SK-N-SH treated with all-trans-retinoic acid at 6 μM for 48 hours (cell line): ENCODE measurements around the gene TMEM181.

Experiments used
- ATAC-seq: fragments of 200-7000 bp; cut with Tn5 transposase; 3 replicates; pipeline ENCODE4 v1.9.1; 2020; ENCODE audit warnings: mild to moderate bottlenecking, moderate library complexity
- ARNTL ChIP-seq: fragments of 450-650 bp; formaldehyde crosslinking; IDR thresholded peaks from 2 replicates; pipeline ENCODE4 v1.5.0; 2020; ENCODE audit warnings: low read depth, mild to moderate bottlenecking, moderate library complexity, borderline replicate concordance
- BACH2 ChIP-seq: fragments of 250-450 bp; sonication (Bioruptor Pico); IDR thresholded peaks from 2 replicates; pipeline ENCODE4 v1.9.0; 2021; ENCODE audit warnings: mild to moderate bottlenecking, borderline replicate concordance
- CREB5 ChIP-seq: fragments of 250-450 bp; sonication (Bioruptor Pico); IDR thresholded peaks from 2 replicates; pipeline ENCODE4 v1.5.1; 2020; ENCODE audit warnings: low read depth, mild to moderate bottlenecking, moderate library complexity
- CSDC2 ChIP-seq: fragments of 250-450 bp; sonication (Bioruptor Pico); IDR thresholded peaks from 2 replicates; pipeline ENCODE4 v1.5.0; 2020; ENCODE audit warnings: mild to moderate bottlenecking, moderate library complexity
- CSRNP3 ChIP-seq: fragments of 250-450 bp; sonication (Bioruptor Pico); IDR thresholded peaks from 2 replicates; pipeline ENCODE4 v1.5.1; 2021; ENCODE audit warnings: mild to moderate bottlenecking, moderate library complexity
- GLIS3 ChIP-seq: fragments of 250-450 bp; sonication (Bioruptor Pico); IDR thresholded peaks from 2 replicates; pipeline ENCODE4 v1.5.0; 2020; ENCODE audit warnings: mild to moderate bottlenecking, moderate library complexity
- ISL1 ChIP-seq: fragments of 250-450 bp; sonication (Bioruptor Pico); IDR thresholded peaks from 2 replicates; pipeline ENCODE4 v2.1.2; 2022; ENCODE audit warnings: mild to moderate bottlenecking, moderate library complexity
- OSR1 ChIP-seq: fragments of 250-450 bp; sonication (Bioruptor Pico); IDR thresholded peaks from 2 replicates; pipeline ENCODE4 v1.8.0; 2022; ENCODE audit warnings: moderate library complexity, mild to moderate bottlenecking, inconsistent platforms
- PATZ1 ChIP-seq: fragments of 250-450 bp; sonication (Bioruptor Pico); IDR thresholded peaks from 2 replicates; pipeline ENCODE4 v1.8.0; 2020; ENCODE audit warnings: mild to moderate bottlenecking, moderate library complexity, borderline replicate concordance
- PPARA ChIP-seq: fragments of 250-450 bp; sonication (Bioruptor Pico); IDR thresholded peaks from 2 replicates; pipeline ENCODE4 v1.5.0; 2020; ENCODE audit warnings: mild to moderate bottlenecking, borderline replicate concordance
- RARB ChIP-seq: fragments of 250-450 bp; sonication (Bioruptor Pico); IDR thresholded peaks from 2 replicates; pipeline ENCODE4 v1.8.0; 2021; ENCODE audit warnings: mild to moderate bottlenecking, moderate library complexity
- SNAI2 ChIP-seq: fragments of 250-450 bp; sonication (Bioruptor Pico); IDR thresholded peaks from 2 replicates; pipeline ENCODE4 v1.5.0; 2020; ENCODE audit warnings: mild to moderate bottlenecking, moderate library complexity
- TCF4 ChIP-seq: fragments of 250-450 bp; sonication (Bioruptor Pico); IDR thresholded peaks from 2 replicates; pipeline ENCODE4 v1.8.0; 2021; ENCODE audit warnings: mild to moderate bottlenecking, moderate library complexity, borderline replicate concordance
- TOX ChIP-seq: fragments of 250-450 bp; sonication (Bioruptor Pico); IDR thresholded peaks from 2 replicates; pipeline ENCODE4 v1.8.0; 2021; ENCODE audit warnings: mild to moderate bottlenecking, moderate library complexity, borderline replicate concordance
- ZC3H10 ChIP-seq: fragments of 250-450 bp; sonication (Bioruptor Pico); IDR thresholded peaks from 2 replicates; pipeline ENCODE4 v1.5.1; 2021; ENCODE audit warnings: mild to moderate bottlenecking, moderate library complexity
- ZFP3 ChIP-seq: fragments of 250-450 bp; sonication (Bioruptor Pico); IDR thresholded peaks from 2 replicates; pipeline ENCODE4 v1.5.0; 2020; ENCODE audit warnings: mild to moderate bottlenecking, moderate library complexity
- ZFP30 ChIP-seq: fragments of 450-650 bp; formaldehyde crosslinking; IDR thresholded peaks from 2 replicates; pipeline ENCODE4 v1.5.0; 2022; ENCODE audit warnings: mild to moderate bottlenecking, moderate library complexity
- ZNF565 ChIP-seq: fragments of 450-650 bp; formaldehyde crosslinking; conservative IDR thresholded peaks from 2 replicates; pipeline ENCODE4 v1.5.0; 2020; ENCODE audit warnings: low read depth, mild to moderate bottlenecking, moderate library complexity
- ZNF70 ChIP-seq: fragments of 450-650 bp; formaldehyde crosslinking; IDR thresholded peaks from 2 replicates; pipeline ENCODE4 v1.5.0; 2020; ENCODE audit warnings: mild to moderate bottlenecking, moderate library complexity
- ZNF8 ChIP-seq: fragments of 450-650 bp; formaldehyde crosslinking; IDR thresholded peaks from 2 replicates; pipeline ENCODE4 v1.5.0; 2020; ENCODE audit warnings: mild to moderate bottlenecking, moderate library complexity
- TF ChIP-seq, protein P1 (sequence below): fragments of 250-450 bp; sonication (Bioruptor Pico); IDR thresholded peaks from 2 replicates; pipeline ENCODE4 v1.5.0; 2020; ENCODE audit warnings: mild to moderate bottlenecking, moderate library complexity
- TF ChIP-seq, protein P2 (sequence below): fragments of 250-450 bp; sonication (Bioruptor Pico); IDR thresholded peaks from 2 replicates; pipeline ENCODE4 v1.8.0; 2021; ENCODE audit warnings: low read depth, mild to moderate bottlenecking, moderate library complexity, borderline replicate concordance

TMEM181 gene

GRCh38 chr6:158574800-158575199 is 14.9 kb downstream of the TMEM181 start:
- TF ChIP-seq ZNF8 (CRISPR knock-in tag) (no peak), TCF4 (CRISPR knock-in tag) (no peak), ZC3H10 (CRISPR knock-in tag) (no peak), CSRNP3 (CRISPR knock-in tag) (no peak), CREB5 (CRISPR knock-in tag) (no peak), ZFP3 (CRISPR knock-in tag) (no peak), ISL1 (CRISPR knock-in tag) (no peak), CSDC2 (CRISPR knock-in tag) (no peak), RARB (CRISPR knock-in tag) (no peak), ARNTL (CRISPR knock-in tag) (no peak), ZNF565 (CRISPR knock-in tag) (no peak)
- TF ChIP-seq, protein P1, sequence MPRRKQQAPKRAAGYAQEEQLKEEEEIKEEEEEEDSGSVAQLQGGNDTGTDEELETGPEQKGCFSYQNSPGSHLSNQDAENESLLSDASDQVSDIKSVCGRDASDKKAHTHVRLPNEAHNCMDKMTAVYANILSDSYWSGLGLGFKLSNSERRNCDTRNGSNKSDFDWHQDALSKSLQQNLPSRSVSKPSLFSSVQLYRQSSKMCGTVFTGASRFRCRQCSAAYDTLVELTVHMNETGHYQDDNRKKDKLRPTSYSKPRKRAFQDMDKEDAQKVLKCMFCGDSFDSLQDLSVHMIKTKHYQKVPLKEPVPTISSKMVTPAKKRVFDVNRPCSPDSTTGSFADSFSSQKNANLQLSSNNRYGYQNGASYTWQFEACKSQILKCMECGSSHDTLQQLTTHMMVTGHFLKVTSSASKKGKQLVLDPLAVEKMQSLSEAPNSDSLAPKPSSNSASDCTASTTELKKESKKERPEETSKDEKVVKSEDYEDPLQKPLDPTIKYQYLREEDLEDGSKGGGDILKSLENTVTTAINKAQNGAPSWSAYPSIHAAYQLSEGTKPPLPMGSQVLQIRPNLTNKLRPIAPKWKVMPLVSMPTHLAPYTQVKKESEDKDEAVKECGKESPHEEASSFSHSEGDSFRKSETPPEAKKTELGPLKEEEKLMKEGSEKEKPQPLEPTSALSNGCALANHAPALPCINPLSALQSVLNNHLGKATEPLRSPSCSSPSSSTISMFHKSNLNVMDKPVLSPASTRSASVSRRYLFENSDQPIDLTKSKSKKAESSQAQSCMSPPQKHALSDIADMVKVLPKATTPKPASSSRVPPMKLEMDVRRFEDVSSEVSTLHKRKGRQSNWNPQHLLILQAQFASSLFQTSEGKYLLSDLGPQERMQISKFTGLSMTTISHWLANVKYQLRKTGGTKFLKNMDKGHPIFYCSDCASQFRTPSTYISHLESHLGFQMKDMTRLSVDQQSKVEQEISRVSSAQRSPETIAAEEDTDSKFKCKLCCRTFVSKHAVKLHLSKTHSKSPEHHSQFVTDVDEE: no peak
- no peak for ATAC-seq

DNA sequence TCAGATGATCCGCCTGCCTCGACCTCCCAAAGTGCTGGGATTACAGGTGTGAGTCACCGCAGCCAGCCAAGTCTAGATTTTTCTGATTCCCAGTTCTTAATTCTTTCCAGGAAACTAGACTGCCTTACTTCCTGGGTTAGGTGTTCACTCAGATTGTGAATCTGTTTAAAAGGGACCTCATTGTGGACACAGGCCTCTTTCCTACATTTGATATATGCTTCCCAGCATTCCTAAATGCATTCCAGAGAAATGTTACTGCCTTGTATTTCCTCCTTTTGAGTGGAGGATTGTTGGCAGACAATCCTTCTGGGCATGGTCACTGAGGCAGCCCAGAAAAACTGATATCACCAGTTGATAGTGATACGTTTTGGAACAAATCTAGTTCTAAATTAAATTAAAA is 15.7 kb downstream of the TMEM181 start:
- TF ChIP-seq ZNF565 (CRISPR knock-in tag): no peak
- TF ChIP-seq RARB (CRISPR knock-in tag): no peak
- TF ChIP-seq ARNTL (CRISPR knock-in tag): no peak
- TF ChIP-seq GLIS3 (CRISPR knock-in tag): no peak
- TF ChIP-seq SNAI2 (CRISPR knock-in tag): no peak
- no peak for TF ChIP-seq ISL1 (CRISPR knock-in tag)
- TF ChIP-seq PATZ1 (CRISPR knock-in tag): no peak
- no peak for TF ChIP-seq TOX (CRISPR knock-in tag)
- TF ChIP-seq PPARA: no peak
- no peak for TF ChIP-seq CSRNP3 (CRISPR knock-in tag)
- TF ChIP-seq, protein P2, sequence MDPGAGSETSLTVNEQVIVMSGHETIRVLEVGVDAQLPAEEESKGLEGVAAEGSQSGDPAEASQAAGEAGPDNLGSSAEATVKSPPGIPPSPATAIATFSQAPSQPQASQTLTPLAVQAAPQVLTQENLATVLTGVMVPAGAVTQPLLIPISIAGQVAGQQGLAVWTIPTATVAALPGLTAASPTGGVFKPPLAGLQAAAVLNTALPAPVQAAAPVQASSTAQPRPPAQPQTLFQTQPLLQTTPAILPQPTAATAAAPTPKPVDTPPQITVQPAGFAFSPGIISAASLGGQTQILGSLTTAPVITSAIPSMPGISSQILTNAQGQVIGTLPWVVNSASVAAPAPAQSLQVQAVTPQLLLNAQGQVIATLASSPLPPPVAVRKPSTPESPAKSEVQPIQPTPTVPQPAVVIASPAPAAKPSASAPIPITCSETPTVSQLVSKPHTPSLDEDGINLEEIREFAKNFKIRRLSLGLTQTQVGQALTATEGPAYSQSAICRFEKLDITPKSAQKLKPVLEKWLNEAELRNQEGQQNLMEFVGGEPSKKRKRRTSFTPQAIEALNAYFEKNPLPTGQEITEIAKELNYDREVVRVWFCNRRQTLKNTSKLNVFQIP (CRISPR knock-in tag): no peak
- TF ChIP-seq ZFP30 (CRISPR knock-in tag): no peak
- no peak for TF ChIP-seq ZNF70 (CRISPR knock-in tag)
- TF ChIP-seq TCF4 (CRISPR knock-in tag): no peak
- TF ChIP-seq BACH2 (CRISPR knock-in tag): no peak
- no peak for TF ChIP-seq ZFP3 (CRISPR knock-in tag)
- TF ChIP-seq, protein P1: no peak
- TF ChIP-seq OSR1 (CRISPR knock-in tag): no peak
- TF ChIP-seq ZC3H10 (CRISPR knock-in tag): no peak
- no peak; the same call in 2 of the 3 replicates for ATAC-seq
